Sigmoid colon (tissue), 4 donors: ENCODE results near the gene INTS6.

Experiments
- POLR2AphosphoS5 ChIP-seq, 4 donors: sonication (generic); formaldehyde crosslinking; IDR thresholded peaks; one replicate each; pipeline ENCODE4 v1.6.1; 2017; ENCODE audit warnings: antibody characterized with exemption in 4 of 4
- TF ChIP-seq, protein P1 (sequence below), 4 experiments: fragments of 450-650 bp in 3 of 4; fragments of 200-600 bp in 1 of 4; IDR thresholded peaks; one replicate each; pipeline ENCODE4 v1.5.1; 2016 to 2019; ENCODE audit warnings: antibody characterized with exemption in 4 of 4, mild to moderate bottlenecking in 3 of 4, moderate library complexity in 2 of 4

GRCh38 chr13:51318015-51318414 is 134.8 kb downstream of the INTS6 start:
- TF ChIP-seq, protein P1, sequence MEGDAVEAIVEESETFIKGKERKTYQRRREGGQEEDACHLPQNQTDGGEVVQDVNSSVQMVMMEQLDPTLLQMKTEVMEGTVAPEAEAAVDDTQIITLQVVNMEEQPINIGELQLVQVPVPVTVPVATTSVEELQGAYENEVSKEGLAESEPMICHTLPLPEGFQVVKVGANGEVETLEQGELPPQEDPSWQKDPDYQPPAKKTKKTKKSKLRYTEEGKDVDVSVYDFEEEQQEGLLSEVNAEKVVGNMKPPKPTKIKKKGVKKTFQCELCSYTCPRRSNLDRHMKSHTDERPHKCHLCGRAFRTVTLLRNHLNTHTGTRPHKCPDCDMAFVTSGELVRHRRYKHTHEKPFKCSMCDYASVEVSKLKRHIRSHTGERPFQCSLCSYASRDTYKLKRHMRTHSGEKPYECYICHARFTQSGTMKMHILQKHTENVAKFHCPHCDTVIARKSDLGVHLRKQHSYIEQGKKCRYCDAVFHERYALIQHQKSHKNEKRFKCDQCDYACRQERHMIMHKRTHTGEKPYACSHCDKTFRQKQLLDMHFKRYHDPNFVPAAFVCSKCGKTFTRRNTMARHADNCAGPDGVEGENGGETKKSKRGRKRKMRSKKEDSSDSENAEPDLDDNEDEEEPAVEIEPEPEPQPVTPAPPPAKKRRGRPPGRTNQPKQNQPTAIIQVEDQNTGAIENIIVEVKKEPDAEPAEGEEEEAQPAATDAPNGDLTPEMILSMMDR (IDR thresholded peaks at IDR 0.05): no peak
- TF ChIP-seq POLR2AphosphoS5 (IDR thresholded peaks at IDR 0.05): no peak
